CD4-positive, alpha-beta memory T cell (primary cell): ENCODE data around the gene FANCD2OS. TPM values are rescaled to one million over a fixed set of nuclear protein-coding genes. Genes with fewer than 3 reads are reported as not detected.
A peak's percentile ranks its signal among the peaks of the same experiment; 100 is the strongest.

ENCODE experiments used
- CTCF ChIA-PET: fragments of 350-600 bp; sonication (Branson Sonifier 250); formaldehyde crosslinking; loops from one replicate; lab custom pipeline; 2021; ENCODE audit warnings: inconsistent platforms; ENCODE audit not compliant: partially characterized antibody; lab: Charles Lee
- POLR2A ChIA-PET: fragments of 350-600 bp; sonication (Branson Sonifier 250); formaldehyde crosslinking; loops from one replicate; lab custom pipeline; 2021; ENCODE audit not compliant: partially characterized antibody; lab: Charles Lee
- DNase-seq, 5 donors: peaks; one replicate each; pipeline versions ENCODE4 v3.0.0 to v3.0.0-alpha.2; 2020 to 2022; ENCODE audit warnings: mixed read lengths in 1 of 5
- H3K27ac ChIP-seq: one replicate; pipeline ENCODE4 v1.7.0; 2013; ENCODE audit warnings: low read depth, low read length
- H3K27me3 ChIP-seq: 2 replicates; pipeline ENCODE4 v1.7.0; 2013; ENCODE audit warnings: mild to moderate bottlenecking, low read length, moderate library complexity; ENCODE audit not compliant: insufficient read depth
- H3K36me3 ChIP-seq: 2 replicates; pipeline ENCODE4 v1.7.0; 2013; ENCODE audit warnings: mild to moderate bottlenecking, low read length, moderate library complexity; ENCODE audit not compliant: insufficient read depth
- H3K4me1 ChIP-seq: 2 replicates; pipeline ENCODE4 v1.7.0; 2013; ENCODE audit warnings: mild to moderate bottlenecking, low read length, moderate library complexity; ENCODE audit not compliant: insufficient read depth
- H3K4me3 ChIP-seq, 2 donors: one replicate each; pipeline ENCODE4 v1.7.0; 2013; ENCODE audit warnings: low read length in 2 of 2, mild to moderate bottlenecking in 1 of 2
- H3K9me3 ChIP-seq, 2 donors: one replicate each; pipeline ENCODE4 v1.7.0; 2013; ENCODE audit warnings: low read length in 2 of 2, control low read depth in 1 of 2; ENCODE audit not compliant: control insufficient read depth in 1 of 2
- H3K27ac Mint-ChIP-seq, 7 donors: one replicate each; pipeline ENCODE4 v1.8.0; 2020 to 2021; ENCODE audit warnings: mixed read lengths in 7 of 7, mild to moderate bottlenecking in 6 of 7, inconsistent platforms in 3 of 7, moderate library complexity in 3 of 7
- H3K27me3 Mint-ChIP-seq, 2 donors: one replicate each; pipeline ENCODE4 v1.8.0; 2020 to 2021; ENCODE audit warnings: mixed read lengths in 2 of 2
- H3K36me3 Mint-ChIP-seq, 2 donors: one replicate each; pipeline ENCODE4 v1.8.0; 2020 to 2021; ENCODE audit warnings: mixed read lengths in 2 of 2, inconsistent platforms in 1 of 2, mild to moderate bottlenecking in 1 of 2
- H3K4me1 Mint-ChIP-seq, 4 donors: one replicate each; pipeline ENCODE4 v1.8.0; 2020 to 2021; ENCODE audit warnings: mixed read lengths in 4 of 4, mild to moderate bottlenecking in 1 of 4
- H3K4me3 Mint-ChIP-seq, 8 donors: one replicate each; pipeline ENCODE4 v1.8.0; 2020 to 2021; ENCODE audit warnings: mixed read lengths in 8 of 8, mild to moderate bottlenecking in 7 of 8, moderate library complexity in 6 of 8, inconsistent platforms in 3 of 8
- H3K9me3 Mint-ChIP-seq, 8 donors: one replicate each; pipeline ENCODE4 v1.8.0; 2020 to 2021; ENCODE audit warnings: mixed read lengths in 8 of 8, mild to moderate bottlenecking in 5 of 8, inconsistent platforms in 3 of 8, moderate library complexity in 1 of 8
- intact Hi-C: fragments of 100-400 bp; cut with micrococcal nuclease; formaldehyde crosslinking; loops from one replicate; pipeline ENCODE4 v1.15.1; 2023
- polyA plus RNA-seq, 2 donors: library from polyadenylated mRNA; unstranded; fragments of 300-500 nt; fragmentation: Illumina TruSeq; gene quantifications; one replicate each; pipeline ENCODE4 v1.2.3, GENCODE V29; 2021
- total RNA-seq, 2 experiments: library from RNA; stranded (reverse); gene quantifications; one replicate each; pipeline ENCODE4 v1.2.3, GENCODE V29; 2021

The FANCD2OS gene, protein sequence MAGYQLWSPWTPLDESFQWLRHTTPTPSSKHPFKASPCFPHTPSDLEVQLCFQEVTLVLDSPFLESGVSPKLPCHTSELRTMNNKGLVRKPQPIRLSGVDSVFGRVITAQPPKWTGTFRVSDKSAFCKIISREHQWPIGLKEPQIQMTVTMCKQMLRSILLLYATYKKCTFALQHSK
- total RNA-seq (not detected), polyA plus RNA-seq (not detected)

DNA sequence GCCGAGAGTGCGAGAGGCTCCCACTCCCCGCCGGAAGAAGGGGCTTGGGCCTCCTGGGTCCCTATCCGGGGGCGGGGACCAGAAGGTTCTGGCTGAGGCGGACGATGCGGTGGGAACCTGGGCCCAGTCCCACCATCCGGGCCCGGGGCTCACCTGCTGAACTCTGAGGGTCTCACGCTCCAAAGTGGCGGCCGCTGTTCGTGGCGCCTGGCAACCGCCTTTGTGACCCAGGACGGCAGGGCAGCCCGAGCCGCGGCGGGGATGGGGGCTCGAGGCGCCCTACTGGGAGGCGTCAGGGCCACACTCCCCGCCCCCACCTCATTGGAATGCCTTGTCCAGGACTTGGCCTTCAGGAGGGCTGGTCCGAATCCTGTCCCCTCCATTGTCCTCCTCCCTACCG lies at the start of gene FANCD2OS:
Gene FANCD2OS (minus strand): TSS at position 165 of the 400 bp plus-strand sequence. CDS start 3,481 bp downstream, outside the sequence.
- H3K36me3 Mint-ChIP-seq = no peaks in the 10 kb centered on the region
- H3K4me3 Mint-ChIP-seq = no peak within 1 kb of the TSS
- Histone ChIP-seq H3K36me3 (no peaks in the 10 kb centered on the region), H3K27me3 (no peaks in the 10 kb centered on the region), H3K4me3 (no peak within 1 kb of the TSS), H3K9me3 (no peaks in the 10 kb centered on the region), H3K4me1 (no peaks in the 10 kb centered on the region), H3K27ac (no peak within 1 kb of the TSS)
- POLR2A ChIA-PET = no interaction called here
- H3K9me3 Mint-ChIP-seq = no peaks in the 10 kb centered on the region
- H3K27ac Mint-ChIP-seq = no peak within 1 kb of the TSS
- DNase-seq = no peak
- CTCF ChIA-PET = no interaction called here
- peaks cover 0 to 1% (median 0%) of the 10 kb centered on the region in 4 donors for H3K4me1 Mint-ChIP-seq
- peaks cover 1 to 2% of the 10 kb centered on the region in 2 donors for H3K27me3 Mint-ChIP-seq
- intact Hi-C loops = no loop called here

DNA sequence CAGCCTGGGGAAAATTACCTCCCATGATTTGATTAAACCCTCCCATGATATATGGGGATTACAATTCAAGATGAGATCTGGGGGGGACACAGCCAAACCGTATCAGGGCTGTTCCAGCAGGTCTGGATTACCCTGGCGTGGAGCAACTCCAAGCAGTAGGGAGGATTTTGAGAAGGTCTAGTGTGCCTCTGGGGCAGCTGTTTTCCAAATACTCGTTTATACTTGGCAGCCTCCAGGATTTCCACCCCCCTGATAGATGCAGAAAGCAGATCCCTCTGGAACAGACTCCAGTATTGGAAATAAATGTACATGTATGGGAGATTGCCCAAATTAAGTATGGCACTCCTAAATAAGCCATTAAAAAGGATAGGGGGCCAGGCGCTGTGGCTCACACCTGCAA lies 49.0 kb upstream of the FANCD2OS start:
- H3K4me3 Mint-ChIP-seq = no peak overlapping the region
- H3K4me1 ChIP-seq = no peaks in the 10 kb centered on the region
- DNase-seq = no peak
- ChIA-PET CTCF (no interaction called here), POLR2A (no interaction called here)
- no peaks in the 10 kb centered on the region for H3K36me3 ChIP-seq
- H3K9me3 ChIP-seq = no peaks in the 10 kb centered on the region
- no peaks in the 10 kb centered on the region for H3K27me3 ChIP-seq
- H3K27me3 Mint-ChIP-seq = no peaks in the 10 kb centered on the region
- no peak overlapping the region for H3K27ac Mint-ChIP-seq
- H3K27ac ChIP-seq = no peak overlapping the region
- intact Hi-C loops = no loop called here
- H3K9me3 Mint-ChIP-seq = no peaks in the 10 kb centered on the region
- H3K36me3 Mint-ChIP-seq = peaks cover 0 to 14% of the 10 kb centered on the region in 2 donors
- no peaks in the 10 kb centered on the region for H3K4me1 Mint-ChIP-seq
- no peak overlapping the region for H3K4me3 ChIP-seq

DNA sequence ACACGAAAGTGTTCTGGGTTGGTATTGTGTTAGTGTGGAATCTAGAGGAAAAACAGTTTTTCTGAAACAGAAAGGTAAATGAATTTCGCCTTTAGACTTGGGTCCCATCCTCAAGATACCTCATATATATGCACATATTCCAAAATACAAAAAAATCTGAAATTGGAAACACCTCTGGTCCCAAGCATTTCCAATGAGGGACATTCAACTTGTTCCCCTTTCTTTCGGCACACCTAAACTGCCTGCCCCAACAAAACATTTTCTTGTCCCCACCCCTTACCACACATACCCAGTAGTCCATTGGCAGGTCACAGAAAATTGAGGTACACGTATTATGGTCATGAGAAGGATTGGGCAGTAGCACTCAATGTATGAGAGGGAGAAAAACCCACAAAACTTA lies 47.6 kb upstream of the FANCD2OS start:
- no peak overlapping the region for H3K4me3 ChIP-seq
- Mint-ChIP-seq H3K9me3 (peaks cover 0 to 1% (median 0%) of the 10 kb centered on the region in 8 donors), H3K36me3 (peaks cover 7 to 25% of the 10 kb centered on the region in 2 donors), H3K27me3 (no peaks in the 10 kb centered on the region), H3K4me1 (no peaks in the 10 kb centered on the region), H3K4me3 (no peak overlapping the region), H3K27ac (no peak overlapping the region)
- peaks cover 7% of the 10 kb centered on the region for H3K36me3 ChIP-seq
- POLR2A ChIA-PET = no interaction called here
- no peaks in the 10 kb centered on the region for H3K27me3 ChIP-seq
- H3K27ac ChIP-seq = no peak overlapping the region
- no peaks in the 10 kb centered on the region for H3K4me1 ChIP-seq
- no peaks in the 10 kb centered on the region for H3K9me3 ChIP-seq
- CTCF ChIA-PET = no interaction called here
- DNase-seq = no peak
- intact Hi-C loops = no loop called here

DNA sequence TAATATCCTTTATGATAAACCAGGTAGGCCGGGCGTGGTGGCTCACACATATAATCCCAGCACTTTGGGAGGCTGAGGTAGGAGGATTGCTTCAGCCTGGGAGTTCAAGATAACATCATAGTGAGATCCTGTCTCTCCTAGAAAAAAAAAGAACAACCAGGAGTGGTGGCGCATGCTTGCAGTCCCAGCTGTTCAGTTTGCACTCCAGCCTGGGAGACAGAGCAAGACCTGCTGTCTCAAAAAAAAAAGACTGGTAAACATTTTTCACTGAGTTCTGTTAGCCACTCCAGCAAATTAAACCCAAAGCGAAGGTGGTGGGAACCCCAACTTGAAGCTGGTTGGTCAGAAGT lies 47.0 kb upstream of the FANCD2OS start:
- H3K36me3 ChIP-seq = peaks cover 12% of the 10 kb centered on the region
- Mint-ChIP-seq H3K4me3 (no peak overlapping the region), H3K9me3 (peaks cover 0 to 1% (median 0%) of the 10 kb centered on the region in 8 donors), H3K27me3 (no peaks in the 10 kb centered on the region), H3K4me1 (no peaks in the 10 kb centered on the region), H3K36me3 (peaks cover 13 to 31% of the 10 kb centered on the region in 2 donors), H3K27ac (peak overlapping the region in 1 of 7 donors; percentile 51)
- no peaks in the 10 kb centered on the region for H3K9me3 ChIP-seq
- DNase-seq = no peak
- ChIA-PET POLR2A (no interaction called here), CTCF (no interaction called here)
- no peaks in the 10 kb centered on the region for H3K27me3 ChIP-seq
- intact Hi-C loops = no loop called here
- no peak overlapping the region for H3K4me3 ChIP-seq
- no peaks in the 10 kb centered on the region for H3K4me1 ChIP-seq
- no peak overlapping the region for H3K27ac ChIP-seq

DNA sequence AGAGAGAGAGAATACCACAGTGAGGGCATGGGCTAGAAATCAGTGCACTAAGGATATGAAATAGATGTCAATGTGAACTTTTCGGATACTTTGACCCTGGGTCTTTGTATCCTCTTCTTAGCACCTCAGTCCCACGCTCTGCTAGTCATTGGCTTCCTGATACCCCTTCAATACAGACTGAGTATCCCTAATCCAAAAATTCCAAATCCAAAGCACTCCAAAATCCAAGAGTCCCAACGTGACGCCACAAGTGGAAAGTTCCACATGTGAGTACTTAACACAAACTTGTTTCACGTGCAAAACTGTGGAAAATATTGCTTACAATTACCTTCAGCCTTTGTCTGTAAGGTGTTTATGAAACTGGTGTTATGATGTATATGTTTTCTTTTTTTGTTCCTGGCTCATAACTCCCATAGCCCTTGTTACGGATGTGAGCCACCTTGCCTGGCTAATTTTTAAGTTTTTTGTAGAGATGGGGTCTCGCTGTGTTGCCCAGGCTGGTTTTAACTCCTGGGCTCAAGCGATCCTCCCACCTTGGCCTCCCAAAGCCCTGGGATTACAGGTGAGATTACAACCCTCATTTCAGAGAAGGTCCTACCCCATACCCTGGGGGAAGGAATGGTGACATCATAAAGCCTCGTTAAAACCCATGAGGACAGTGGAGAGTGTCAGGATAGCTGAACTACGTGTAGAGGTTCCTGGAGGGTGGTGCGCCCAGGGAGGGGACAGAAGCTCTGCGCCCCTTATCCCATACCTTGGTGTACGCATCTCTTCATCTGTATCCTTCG lies 46.5 kb upstream of the FANCD2OS start:
- intact Hi-C loops = no loop called here
- H3K4me3 Mint-ChIP-seq = no peak overlapping the region
- H3K27ac Mint-ChIP-seq = peak overlapping the region in 1 of 7 donors; percentile 36
- Histone ChIP-seq H3K4me3 (no peak overlapping the region), H3K4me1 (no peaks in the 10 kb centered on the region), H3K36me3 (peaks cover 18% of the 10 kb centered on the region), H3K27me3 (no peaks in the 10 kb centered on the region), H3K27ac (no peak overlapping the region), H3K9me3 (no peaks in the 10 kb centered on the region)
- peaks cover 0 to 5% (median 0%) of the 10 kb centered on the region in 4 donors for H3K4me1 Mint-ChIP-seq
- no peaks in the 10 kb centered on the region for H3K27me3 Mint-ChIP-seq
- H3K36me3 Mint-ChIP-seq = peaks cover 19 to 37% of the 10 kb centered on the region in 2 donors
- POLR2A ChIA-PET = no interaction called here
- H3K9me3 Mint-ChIP-seq = peaks cover 0 to 1% (median 0%) of the 10 kb centered on the region in 8 donors
- CTCF ChIA-PET = interaction anchor here (1.1 kb wide), 1 partner anchor 11 kb away, joined by 3 read pairs; the partner anchor contains the start of gene IRAK2
- DNase-seq = no peak

DNA sequence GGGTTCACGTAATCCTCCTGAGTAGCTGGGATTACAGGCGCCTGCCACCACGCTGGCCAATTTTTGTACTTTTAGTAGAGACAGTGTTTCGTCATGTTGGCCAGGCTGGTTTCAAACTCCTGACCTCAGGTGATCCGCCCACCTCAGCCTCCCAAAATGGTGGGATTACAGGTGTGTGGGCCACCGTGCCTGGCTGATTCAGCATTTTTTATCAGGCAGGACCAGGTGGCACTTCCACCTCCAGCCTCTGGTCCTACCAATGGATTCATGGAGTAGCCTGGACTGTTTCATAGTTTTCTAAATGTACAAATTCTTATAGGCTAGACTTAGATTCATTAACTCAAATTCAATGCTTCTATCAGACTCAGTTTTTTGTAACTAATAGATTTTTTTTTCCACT lies 42.9 kb upstream of the FANCD2OS start:
- ChIA-PET POLR2A (interaction anchor here (1.1 to 1.9 kb wide), 4 partner anchors 9 to 48 kb away, joined by 4 to 5 read pairs (median 4); partner anchors contain the start of gene VHL), CTCF (interaction anchor here (0.8 to 1.5 kb wide), 6 partner anchors 9 to 76 kb away, joined by 3 to 7 read pairs (median 4); partner anchors contain the start of genes IRAK2 and VHL)
- intact Hi-C loops = no loop called here
- no peak overlapping the region for H3K4me3 ChIP-seq
- no peaks in the 10 kb centered on the region for H3K9me3 ChIP-seq
- H3K27me3 ChIP-seq = no peaks in the 10 kb centered on the region
- no peaks in the 10 kb centered on the region for H3K27me3 Mint-ChIP-seq
- H3K9me3 Mint-ChIP-seq = peaks cover 0 to 1% (median 0%) of the 10 kb centered on the region in 8 donors
- peaks cover 29 to 51% of the 10 kb centered on the region in 2 donors for H3K36me3 Mint-ChIP-seq
- H3K4me1 ChIP-seq = peaks cover 10% of the 10 kb centered on the region
- H3K4me3 Mint-ChIP-seq = no peak overlapping the region
- peaks cover 6 to 20% (median 12%) of the 10 kb centered on the region in 4 donors for H3K4me1 Mint-ChIP-seq
- H3K36me3 ChIP-seq = peaks cover 23% of the 10 kb centered on the region
- H3K27ac Mint-ChIP-seq = peak overlapping the region in 1 of 7 donors; percentile 42
- no peak overlapping the region for H3K27ac ChIP-seq
- no peak for DNase-seq

DNA sequence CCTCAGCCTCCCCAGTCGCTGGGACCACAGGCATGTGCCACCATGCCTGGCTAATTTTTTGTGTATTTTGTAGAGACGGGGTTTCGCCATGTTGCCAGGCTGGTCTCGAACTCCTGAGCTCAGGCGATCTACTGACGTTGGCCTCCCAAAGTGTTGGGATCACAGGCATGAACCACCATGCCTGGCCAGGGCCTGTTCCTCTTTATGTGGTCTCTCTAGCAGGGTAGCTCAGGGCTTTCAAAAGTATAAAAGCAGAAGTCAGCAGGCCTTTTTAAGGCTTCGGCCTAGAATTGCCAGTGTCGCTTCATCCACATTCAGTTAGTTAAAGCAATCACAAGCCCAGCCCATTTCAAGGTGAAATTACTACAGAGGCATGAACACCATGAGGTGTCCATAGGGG lies 41.2 kb upstream of the FANCD2OS start:
- peak overlapping the region in 2 of 7 donors; percentile 55 to 61 for H3K27ac Mint-ChIP-seq
- H3K4me1 Mint-ChIP-seq = peaks cover 11 to 34% (median 21%) of the 10 kb centered on the region in 4 donors
- peaks cover 22% of the 10 kb centered on the region for H3K4me1 ChIP-seq
- H3K27ac ChIP-seq = no peak overlapping the region
- intact Hi-C loops = no loop called here
- H3K4me3 Mint-ChIP-seq = no peak overlapping the region
- no peaks in the 10 kb centered on the region for H3K9me3 ChIP-seq
- DNase-seq = no peak
- POLR2A ChIA-PET = no interaction called here
- CTCF ChIA-PET = no interaction called here
- H3K9me3 Mint-ChIP-seq = peaks cover 0 to 1% (median 0%) of the 10 kb centered on the region in 8 donors
- no peak overlapping the region for H3K4me3 ChIP-seq
- H3K27me3 Mint-ChIP-seq = no peaks in the 10 kb centered on the region
- H3K27me3 ChIP-seq = no peaks in the 10 kb centered on the region
- peaks cover 32 to 51% of the 10 kb centered on the region in 2 donors for H3K36me3 Mint-ChIP-seq
- H3K36me3 ChIP-seq = peaks cover 23% of the 10 kb centered on the region
